IPS-11a (cell line): Measurements from ENCODE around the gene ABCC10.
"Not testable (repeated sequence)": the region's sequence is repeated elsewhere in the genome, so short reads cannot be mapped to it uniquely, and the experiment has no call there.

Source experiments
- H3K4me3 ChIP-seq: one replicate; pipeline ENCODE4 v1.5.1; 2013; ENCODE audit warnings: low read depth, low read length, control low read depth

ABCC10 gene

GRCh38 chr6:43410776-43411175 lies 16.6 kb upstream of the ABCC10 start:
- not testable (repeated sequence) for H3K4me3 ChIP-seq

GRCh38 chr6:43412541-43412940 lies 14.8 kb upstream of the ABCC10 start:
- no peak overlapping the region for H3K4me3 ChIP-seq

- H3K4me3 ChIP-seq = no peak overlapping the region
Measured at GRCh38 chr6:43413002-43413401, 14.3 kb upstream of the ABCC10 start.

GRCh38 chr6:43415275-43415674 lies 12.1 kb upstream of the ABCC10 start:
- H3K4me3 ChIP-seq = not testable (repeated sequence)

- no peak overlapping the region for H3K4me3 ChIP-seq
Measured at GRCh38 chr6:43416935-43417334, 10.4 kb upstream of the ABCC10 start.

- no peak overlapping the region for H3K4me3 ChIP-seq
Measured at GRCh38 chr6:43420012-43420709, 7.2 kb upstream of the ABCC10 start.

GRCh38 chr6:43421831-43422230 lies 5.5 kb upstream of the ABCC10 start:
- no peak overlapping the region for H3K4me3 ChIP-seq

- H3K4me3 ChIP-seq = not testable (repeated sequence)
Measured at GRCh38 chr6:43425083-43425482, 2.3 kb upstream of the ABCC10 start.

- peak overlapping the region; percentile 90 for H3K4me3 ChIP-seq
Measured at GRCh38 chr6:43426928-43427405, 374 bp upstream of the ABCC10 start.

- H3K4me3 ChIP-seq = peak overlapping the region; percentile 90
Measured at GRCh38 chr6:43428112-43428570, 800 bp downstream of the ABCC10 start.

- no peak overlapping the region for H3K4me3 ChIP-seq
Measured at GRCh38 chr6:43428874-43429273, 1.5 kb downstream of the ABCC10 start.

- no peak overlapping the region for H3K4me3 ChIP-seq
Measured at GRCh38 chr6:43432009-43432945, 4.9 kb downstream of the ABCC10 start.

GRCh38 chr6:43433148-43433547 lies 5.8 kb downstream of the ABCC10 start:
- H3K4me3 ChIP-seq = no peak overlapping the region

GRCh38 chr6:43434001-43434840 lies 6.9 kb downstream of the ABCC10 start:
- H3K4me3 ChIP-seq = no peak overlapping the region

GRCh38 chr6:43434943-43435342 lies 7.6 kb downstream of the ABCC10 start:
- H3K4me3 ChIP-seq = no peak overlapping the region

GRCh38 chr6:43435682-43436437 lies 8.5 kb downstream of the ABCC10 start:
- H3K4me3 ChIP-seq = no peak overlapping the region

GRCh38 chr6:43436577-43437282 lies 9.4 kb downstream of the ABCC10 start:
- no peak overlapping the region for H3K4me3 ChIP-seq

- no peak overlapping the region for H3K4me3 ChIP-seq
Measured at GRCh38 chr6:43437700-43438099, 10.4 kb downstream of the ABCC10 start.

- H3K4me3 ChIP-seq = no peak overlapping the region
Measured at GRCh38 chr6:43442935-43443334, 15.6 kb downstream of the ABCC10 start.

- H3K4me3 ChIP-seq = no peak overlapping the region
Measured at GRCh38 chr6:43444036-43444435, 16.7 kb downstream of the ABCC10 start.
